PC-9 (cell line): ENCODE data around the gene TLCD3B. TPM values are rescaled to one million over a fixed set of nuclear protein-coding genes. Genes with fewer than 3 reads are reported as not detected.
"Not testable (repeated sequence)": the region's sequence is repeated elsewhere in the genome, so short reads cannot be mapped to it uniquely, and the experiment has no call there.

Source experiments
- BruUV-seq: library from RNA; stranded (reverse); fragments of 400-500 nt; replicated peaks from 2 replicates; lab custom pipeline; 2021; lab: Mats Ljungman, UMichigan
- CTCF ChIA-PET: fragments of 300-600 bp; sonication (Branson Sonifier 250); formaldehyde crosslinking; loops from one replicate; lab custom pipeline; 2022; ENCODE audit warnings: antibody characterized with exemption; lab: Charles Lee
- POLR2A ChIA-PET: fragments of 300-600 bp; sonication (Branson Sonifier 250); formaldehyde crosslinking; loops from one replicate; lab custom pipeline; 2022; ENCODE audit warnings: antibody characterized with exemption; ENCODE audit not compliant: unreplicated experiment; lab: Charles Lee
- DNase-seq, 2 experiments: peaks; one replicate each; pipeline versions ENCODE4 v3.0.0 to v3.0.0-alpha.2; 2015 to 2022; ENCODE audit warnings: mixed read lengths in 1 of 2
- H2AFZ ChIP-seq: fragments of 200-600 bp; sonication (generic); 2 replicates; pipeline ENCODE4 v1.8.1; 2017; ENCODE audit warnings: antibody characterized with exemption
- H3F3A ChIP-seq: fragments of 200-600 bp; sonication (generic); 2 replicates; pipeline ENCODE4 v1.8.1; 2017; ENCODE audit warnings: antibody characterized with exemption, mild to moderate bottlenecking, low read depth; ENCODE audit not compliant: insufficient read depth
- H3K27ac ChIP-seq: fragments of 200-600 bp; sonication (generic); 2 replicates; pipeline ENCODE4 v1.6.1; 2016; ENCODE audit warnings: mixed run types
- H3K27me3 ChIP-seq: fragments of 200-600 bp; sonication (generic); 2 replicates; pipeline ENCODE4 v1.6.1; 2016; ENCODE audit warnings: low read depth, mixed run types; ENCODE audit not compliant: insufficient read depth
- H3K36me3 ChIP-seq: fragments of 200-600 bp; sonication (generic); 2 replicates; pipeline ENCODE4 v1.6.1; 2016; ENCODE audit warnings: low read depth, mixed run types
- H3K4me1 ChIP-seq: fragments of 200-600 bp; sonication (generic); replicated peaks from 2 replicates; pipeline ENCODE4 v1.6.1; 2016; ENCODE audit warnings: mixed run types; ENCODE audit not compliant: insufficient read depth
- H3K4me2 ChIP-seq: fragments of 200-600 bp; sonication (generic); 2 replicates; pipeline ENCODE4 v1.6.1; 2017; ENCODE audit warnings: mixed run types
- H3K4me3 ChIP-seq: fragments of 200-600 bp; sonication (generic); 2 replicates; pipeline ENCODE4 v1.6.1; 2016; ENCODE audit warnings: mixed run types
- H3K79me2 ChIP-seq: fragments of 200-600 bp; sonication (generic); 2 replicates; pipeline ENCODE4 v1.6.1; 2017; ENCODE audit warnings: low read depth, mixed run types
- H3K9me2 ChIP-seq: fragments of 200-600 bp; sonication (generic); 2 replicates; pipeline ENCODE4 v1.8.1; 2017; ENCODE audit warnings: mild to moderate bottlenecking; ENCODE audit not compliant: insufficient read depth
- H3K9me3 ChIP-seq: fragments of 200-600 bp; sonication (generic); 2 replicates; pipeline ENCODE4 v1.8.1; 2016; ENCODE audit warnings: low read depth; ENCODE audit not compliant: insufficient read depth
- H4K20me1 ChIP-seq: fragments of 200-600 bp; sonication (generic); 2 replicates; pipeline ENCODE4 v1.8.1; 2017; ENCODE audit not compliant: insufficient read depth
- EZH2 ChIP-seq: fragments of 200-600 bp; sonication (generic); IDR thresholded peaks from 2 replicates; pipeline ENCODE4 v1.8.0; 2017; ENCODE audit warnings: antibody characterized with exemption, low read depth
- intact Hi-C: fragments of 100-400 bp; cut with micrococcal nuclease; formaldehyde crosslinking; loops from one replicate; pipeline ENCODE4 v1.10.0; 2022; ENCODE audit not compliant: unreplicated experiment
- total RNA-seq: library from RNA; stranded (reverse); gene quantifications from 2 replicates; pipeline ENCODE4 v1.2.3, GENCODE V29; 2021
- TF ChIP-seq, protein P1 (sequence below): fragments of 200-600 bp; sonication (generic); conservative IDR thresholded peaks from 2 replicates; pipeline ENCODE4 v1.6.1; 2017; ENCODE audit warnings: mixed run types, antibody characterized with exemption, mild to moderate bottlenecking, moderate library complexity

Gene TLCD3B
- total RNA-seq, 1 experiment from 2014 or later, result 5.8 TPM

- H2AFZ ChIP-seq, result no peak within 1 kb of the TSS
- intact Hi-C loops, result no loop called here
- POLR2A ChIA-PET, result no interaction called here
Observed at GRCh38 chr16:30022887-30023286, 8.2 kb downstream of the TLCD3B start, which contains the start of gene C16orf92. Gene C16orf92 (plus strand): TSS chr16:30023198. CDS start chr16:30023341, 143 bp downstream.

DNA sequence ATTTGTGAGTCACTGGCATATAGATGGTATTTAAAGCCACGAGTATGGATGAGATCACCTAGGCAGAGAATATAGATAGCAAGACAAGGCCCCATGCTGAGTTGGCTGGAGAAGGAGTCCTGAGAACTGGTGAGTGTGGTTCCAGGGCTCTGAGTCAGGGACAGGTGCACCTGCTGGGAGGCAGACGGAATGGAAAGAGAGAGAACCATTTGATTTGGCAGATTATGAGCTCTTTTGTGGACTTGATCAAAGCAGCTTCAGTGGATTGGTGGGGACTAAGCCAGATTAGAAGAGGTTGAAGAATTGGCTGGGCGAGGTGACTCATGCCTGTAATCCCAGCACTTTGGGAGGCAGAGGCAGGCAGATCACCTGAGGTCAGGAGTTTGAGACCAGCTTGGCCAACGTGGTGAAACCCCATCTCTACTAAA is 12.3 kb downstream of the TLCD3B start:
- DNase-seq, result peak in 1 of 2 experiments; percentile 89
- intact Hi-C loops, result no loop called here

More at GRCh38 chr16:30022887-30023286, 8.2 kb downstream of the TLCD3B start, which contains the start of gene C16orf92:
- no peak within 1 kb of the TSS for H3K4me2 ChIP-seq
- no peak within 1 kb of the TSS for H3K4me3 ChIP-seq
- no peaks in the 10 kb centered on the region for H3K79me2 ChIP-seq
- no peaks in the 10 kb centered on the region; the same call in 1 of the 2 replicates for H3K4me1 ChIP-seq
- peaks cover 49% of the 10 kb centered on the region for H3K27me3 ChIP-seq
- CTCF ChIA-PET, result interaction anchor here (1.8 kb wide), 1 partner anchor 9 kb away, joined by 10 read pairs; no protein-coding TSS in a partner anchor
- no peaks in the 10 kb centered on the region for H3K36me3 ChIP-seq
- H3F3A ChIP-seq, result peaks cover 13% of the 10 kb centered on the region
- no peaks in the 10 kb centered on the region for H4K20me1 ChIP-seq
- no peak for TF ChIP-seq EZH2
- TF ChIP-seq, protein P1, sequence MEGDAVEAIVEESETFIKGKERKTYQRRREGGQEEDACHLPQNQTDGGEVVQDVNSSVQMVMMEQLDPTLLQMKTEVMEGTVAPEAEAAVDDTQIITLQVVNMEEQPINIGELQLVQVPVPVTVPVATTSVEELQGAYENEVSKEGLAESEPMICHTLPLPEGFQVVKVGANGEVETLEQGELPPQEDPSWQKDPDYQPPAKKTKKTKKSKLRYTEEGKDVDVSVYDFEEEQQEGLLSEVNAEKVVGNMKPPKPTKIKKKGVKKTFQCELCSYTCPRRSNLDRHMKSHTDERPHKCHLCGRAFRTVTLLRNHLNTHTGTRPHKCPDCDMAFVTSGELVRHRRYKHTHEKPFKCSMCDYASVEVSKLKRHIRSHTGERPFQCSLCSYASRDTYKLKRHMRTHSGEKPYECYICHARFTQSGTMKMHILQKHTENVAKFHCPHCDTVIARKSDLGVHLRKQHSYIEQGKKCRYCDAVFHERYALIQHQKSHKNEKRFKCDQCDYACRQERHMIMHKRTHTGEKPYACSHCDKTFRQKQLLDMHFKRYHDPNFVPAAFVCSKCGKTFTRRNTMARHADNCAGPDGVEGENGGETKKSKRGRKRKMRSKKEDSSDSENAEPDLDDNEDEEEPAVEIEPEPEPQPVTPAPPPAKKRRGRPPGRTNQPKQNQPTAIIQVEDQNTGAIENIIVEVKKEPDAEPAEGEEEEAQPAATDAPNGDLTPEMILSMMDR, result no peak
- no peaks in the 10 kb centered on the region for H3K9me2 ChIP-seq
- no peaks in the 10 kb centered on the region for H3K9me3 ChIP-seq
- H3K27ac ChIP-seq, result no peak within 1 kb of the TSS
- no peak for DNase-seq
- no TSS peak for BruUV-seq

GRCh38 chr16:30017937-30018336 is 13.1 kb downstream of the TLCD3B start:
- H3K79me2 ChIP-seq, H3K36me3 ChIP-seq, POLR2A ChIA-PET, H2AFZ ChIP-seq, DNase-seq, H3K4me2 ChIP-seq, BruUV-seq, H3K27me3 ChIP-seq, H3K9me3 ChIP-seq, H3K4me3 ChIP-seq, H3K4me1 ChIP-seq, H4K20me1 ChIP-seq, intact Hi-C loops, H3K27ac ChIP-seq, H3K9me2 ChIP-seq: not testable (repeated sequence)
- H3F3A ChIP-seq, result peaks cover 13% of the 10 kb centered on the region
- CTCF ChIA-PET, result interaction anchor here (0.6 to 0.8 kb wide), 3 partner anchors 39 to 415 kb away, joined by 3 to 6 read pairs (median 5); no protein-coding TSS in a partner anchor

More for the DNA sequence above, 12.3 kb downstream of the TLCD3B start:
- Histone ChIP-seq H3K36me3 (no peaks in the 10 kb centered on the region), H3K4me2 (no peak overlapping the region), H3K9me3 (no peaks in the 10 kb centered on the region), H3F3A (peaks cover 13% of the 10 kb centered on the region), H3K27ac (no peak overlapping the region), H3K27me3 (peaks cover 8% of the 10 kb centered on the region; the same call in 1 of the 2 replicates), H3K79me2 (no peaks in the 10 kb centered on the region), H3K4me1 (no peaks in the 10 kb centered on the region; the same call in 1 of the 2 replicates), H2AFZ (no peak overlapping the region), H3K9me2 (no peaks in the 10 kb centered on the region), H4K20me1 (no peaks in the 10 kb centered on the region), H3K4me3 (no peak overlapping the region)
- CTCF ChIA-PET, result interaction anchor here (0.6 kb wide), 1 partner anchor 376 kb away, joined by 3 read pairs; no protein-coding TSS in a partner anchor
- TF ChIP-seq, protein P1, result no peak
- TF ChIP-seq EZH2, result no peak
- POLR2A ChIA-PET, result interaction anchor here (0.6 kb wide), 1 partner anchor 1047 kb away, joined by 6 read pairs; no protein-coding TSS in a partner anchor
- BruUV-seq, result no TSS peak
